HL-60/S4 treated with phorbol 12-myristate 13-acetate at 8.2 ng/mL for 4 days and 3 days (cell line): Measurements from ENCODE around the gene IRF2BP1.

Source experiments
- in situ Hi-C: fragments of 300-500 bp; cut with MboI; formaldehyde crosslinking; loops from 2 replicates; pipeline ENCODE4 v1.15.0; 2022; ENCODE audit warnings: low sequenced_read_pairs

The IRF2BP1 gene

GRCh38 chr19:45863335-45863839, 22.6 kb downstream of the IRF2BP1 start:
- in situ Hi-C loops, result no loop called here

- in situ Hi-C loops, result no loop called here
These were observed 23.2 kb downstream of the IRF2BP1 start, which contains the start of gene SYMPK for GRCh38 chr19:45862564-45863334. Gene SYMPK, minus strand, starts transcription at chr19:45863147. Its CDS starts 8,652 bp downstream, at chr19:45854495.

- in situ Hi-C loops, result no loop called here
These were observed 23.7 kb downstream of the IRF2BP1 start for GRCh38 chr19:45862271-45862563.

- in situ Hi-C loops, result no loop called here
These were observed 25.3 kb downstream of the IRF2BP1 start for GRCh38 chr19:45860359-45861259.

- in situ Hi-C loops, result no loop called here
These were observed 31.7 kb downstream of the IRF2BP1 start for GRCh38 chr19:45854167-45854778.

GRCh38 chr19:45852983-45853382, 33.0 kb downstream of the IRF2BP1 start:
- in situ Hi-C loops, result no loop called here

- in situ Hi-C loops, result no loop called here
These were observed 33.7 kb downstream of the IRF2BP1 start for GRCh38 chr19:45852145-45852750.

- in situ Hi-C loops, result no loop called here
These were observed 37.0 kb downstream of the IRF2BP1 start for GRCh38 chr19:45848922-45849321.

- in situ Hi-C loops, result no loop called here
These were observed 38.3 kb downstream of the IRF2BP1 start for GRCh38 chr19:45847663-45848062.

GRCh38 chr19:45842198-45842597, 43.7 kb downstream of the IRF2BP1 start:
- in situ Hi-C loops, result no loop called here

GRCh38 chr19:45834970-45835369, 51.0 kb downstream of the IRF2BP1 start:
- in situ Hi-C loops, result no loop called here
